RWPE2 (cell line): ENCODE results near the gene EMC6.

ENCODE experiments used
- ATAC-seq: fragments of 200-7000 bp; cut with Tn5 transposase; 3 replicates; pipeline ENCODE4 v1.9.1; 2021; ENCODE audit warnings: low read depth
- DNase-seq: peaks from one replicate; pipeline ENCODE4 v3.0.0-alpha.2; 2020; ENCODE audit warnings: low spot score
- H3K27ac ChIP-seq: fragments of 450-650 bp; 2 replicates; pipeline ENCODE4 v1.5.1; 2017; ENCODE audit warnings: mild to moderate bottlenecking; ENCODE audit not compliant: poor library complexity, severe bottlenecking
- H3K27me3 ChIP-seq: fragments of 250-450 bp; sonication (Bioruptor Pico); 2 replicates; pipeline ENCODE4 v1.5.1; 2021; ENCODE audit warnings: mild to moderate bottlenecking, moderate library complexity; ENCODE audit not compliant: insufficient read depth, poor library complexity, severe bottlenecking
- H3K36me3 ChIP-seq: fragments of 250-450 bp; sonication (Bioruptor Pico); 2 replicates; pipeline ENCODE4 v1.5.1; 2020; ENCODE audit warnings: low read depth, mild to moderate bottlenecking, moderate library complexity
- H3K4me1 ChIP-seq: fragments of 250-450 bp; sonication (Bioruptor Pico); 2 replicates; pipeline ENCODE4 v1.5.1; 2021; ENCODE audit warnings: mild to moderate bottlenecking, moderate library complexity; ENCODE audit not compliant: insufficient read depth, poor library complexity, severe bottlenecking
- H3K4me3 ChIP-seq: fragments of 250-450 bp; sonication (Bioruptor Pico); 2 replicates; pipeline ENCODE4 v1.5.1; 2021; ENCODE audit warnings: mild to moderate bottlenecking, moderate library complexity; ENCODE audit not compliant: severe bottlenecking
- H3K9me3 ChIP-seq: fragments of 250-450 bp; sonication (Bioruptor Pico); 2 replicates; pipeline ENCODE4 v1.5.1; 2021; ENCODE audit warnings: mild to moderate bottlenecking, moderate library complexity; ENCODE audit not compliant: severe bottlenecking
- TF ChIP-seq, protein P1 (sequence below): fragments of 450-650 bp; IDR thresholded peaks from one replicate; pipeline ENCODE4 v1.5.1; 2017; ENCODE audit warnings: mild to moderate bottlenecking, moderate library complexity; ENCODE audit not compliant: poor library complexity, severe bottlenecking

The EMC6 gene

GRCh38 chr17:3636154-3636907, 32.3 kb upstream of the EMC6 start, which contains the start of the genes CTNS and SHPK:
Gene CTNS, plus strand, starts transcription at chr17:3636760. Its CDS starts 3,447 bp downstream, at chr17:3640207.
Gene SHPK, minus strand, starts transcription at chr17:3636250. Its CDS starts 31 bp downstream, at chr17:3636219.
- Histone ChIP-seq H3K27me3 (no peaks in the 10 kb centered on the region), H3K9me3 (no peaks in the 10 kb centered on the region), H3K4me1 (peaks cover 7% of the 10 kb centered on the region), H3K36me3 (0 out of 2 replicates have a peak, but pooled peaks cover 7% of the 10 kb centered on the region), H3K4me3 (peak within 1 kb of the TSS; percentile 90), H3K27ac (peak within 1 kb of the TSS; percentile 67)
- TF ChIP-seq, protein P1, sequence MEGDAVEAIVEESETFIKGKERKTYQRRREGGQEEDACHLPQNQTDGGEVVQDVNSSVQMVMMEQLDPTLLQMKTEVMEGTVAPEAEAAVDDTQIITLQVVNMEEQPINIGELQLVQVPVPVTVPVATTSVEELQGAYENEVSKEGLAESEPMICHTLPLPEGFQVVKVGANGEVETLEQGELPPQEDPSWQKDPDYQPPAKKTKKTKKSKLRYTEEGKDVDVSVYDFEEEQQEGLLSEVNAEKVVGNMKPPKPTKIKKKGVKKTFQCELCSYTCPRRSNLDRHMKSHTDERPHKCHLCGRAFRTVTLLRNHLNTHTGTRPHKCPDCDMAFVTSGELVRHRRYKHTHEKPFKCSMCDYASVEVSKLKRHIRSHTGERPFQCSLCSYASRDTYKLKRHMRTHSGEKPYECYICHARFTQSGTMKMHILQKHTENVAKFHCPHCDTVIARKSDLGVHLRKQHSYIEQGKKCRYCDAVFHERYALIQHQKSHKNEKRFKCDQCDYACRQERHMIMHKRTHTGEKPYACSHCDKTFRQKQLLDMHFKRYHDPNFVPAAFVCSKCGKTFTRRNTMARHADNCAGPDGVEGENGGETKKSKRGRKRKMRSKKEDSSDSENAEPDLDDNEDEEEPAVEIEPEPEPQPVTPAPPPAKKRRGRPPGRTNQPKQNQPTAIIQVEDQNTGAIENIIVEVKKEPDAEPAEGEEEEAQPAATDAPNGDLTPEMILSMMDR: no peak
- ATAC-seq: peak; percentile 96
- DNase-seq: peak; percentile 97

DNA sequence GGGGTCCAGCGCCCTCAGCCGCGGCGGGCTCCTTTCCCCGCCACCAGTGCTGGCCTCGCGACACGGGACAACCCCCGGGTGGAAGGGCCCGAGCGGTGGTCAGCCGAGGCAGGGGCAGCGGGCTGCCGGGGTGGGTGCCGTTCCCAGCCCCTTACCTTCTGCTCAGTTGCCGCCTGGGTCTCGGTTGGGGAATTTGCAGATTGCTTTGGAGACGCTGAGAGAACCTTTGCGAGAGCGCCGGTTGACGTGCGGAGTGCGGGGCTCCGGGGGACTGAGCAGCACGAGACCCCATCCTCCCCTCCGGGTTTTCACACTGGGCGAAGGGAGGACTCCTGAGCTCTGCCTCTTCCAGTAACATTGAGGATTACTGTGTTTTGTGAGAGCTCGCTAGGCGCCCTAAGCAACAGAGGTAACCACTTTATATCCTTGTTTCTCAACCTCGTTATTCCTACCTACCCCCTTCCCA, 31.7 kb upstream of the EMC6 start:
- DNase-seq: no peak
- peak; percentile 2; the same call in 1 of the 3 replicates for ATAC-seq
- peak overlapping the region; percentile 90 for H3K4me3 ChIP-seq
- no peaks in the 10 kb centered on the region for H3K9me3 ChIP-seq
- no peaks in the 10 kb centered on the region for H3K27me3 ChIP-seq
- H3K27ac ChIP-seq: peak overlapping the region; percentile 67
- 0 out of 2 replicates have a peak, but pooled peaks cover 7% of the 10 kb centered on the region for H3K36me3 ChIP-seq
- TF ChIP-seq, protein P1: no peak
- H3K4me1 ChIP-seq: peaks cover 7% of the 10 kb centered on the region

- H3K36me3 ChIP-seq: 0 out of 2 replicates have a peak, but pooled peaks cover 3% of the 10 kb centered on the region
- ATAC-seq (no peak), DNase-seq (no peak)
- H3K27me3 ChIP-seq: no peaks in the 10 kb centered on the region
- TF ChIP-seq, protein P1: no peak
- peaks cover 4% of the 10 kb centered on the region for H3K4me1 ChIP-seq
- H3K9me3 ChIP-seq: no peaks in the 10 kb centered on the region
- no peak overlapping the region for H3K4me3 ChIP-seq
- no peak overlapping the region for H3K27ac ChIP-seq
Observed at GRCh38 chr17:3639981-3640596, 28.5 kb upstream of the EMC6 start.

DNA sequence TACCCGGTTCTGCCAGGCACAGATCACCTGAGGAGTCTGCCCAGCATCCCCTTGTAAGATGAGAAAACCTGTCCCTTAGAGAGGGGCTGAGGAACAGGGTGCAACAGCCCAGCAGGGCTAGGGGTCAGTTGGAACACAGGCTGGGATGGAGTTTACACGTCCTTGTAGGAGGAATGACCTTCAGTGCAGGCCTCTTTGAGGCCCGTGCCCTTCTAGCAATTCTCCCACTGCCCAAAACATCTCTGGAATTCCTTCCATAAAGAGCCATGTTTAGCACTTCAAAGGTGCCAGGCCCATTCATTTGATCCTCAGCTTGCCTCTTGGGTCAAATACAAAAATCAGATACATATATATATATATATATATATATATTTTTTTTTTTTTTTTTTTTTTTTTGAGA, 27.6 kb upstream of the EMC6 start:
- ATAC-seq: no peak

More for the DNA sequence above, 27.6 kb upstream of the EMC6 start:
- no peak for DNase-seq
- no peaks in the 10 kb centered on the region for H3K27me3 ChIP-seq
- no peaks in the 10 kb centered on the region for H3K9me3 ChIP-seq
- TF ChIP-seq, protein P1: no peak
- no peak overlapping the region for H3K4me3 ChIP-seq
- no peaks in the 10 kb centered on the region for H3K4me1 ChIP-seq
- H3K36me3 ChIP-seq: 0 out of 2 replicates have a peak, but pooled peaks cover 3% of the 10 kb centered on the region
- H3K27ac ChIP-seq: no peak overlapping the region
